ENCODE data around the gene MEF2D.

DNA sequence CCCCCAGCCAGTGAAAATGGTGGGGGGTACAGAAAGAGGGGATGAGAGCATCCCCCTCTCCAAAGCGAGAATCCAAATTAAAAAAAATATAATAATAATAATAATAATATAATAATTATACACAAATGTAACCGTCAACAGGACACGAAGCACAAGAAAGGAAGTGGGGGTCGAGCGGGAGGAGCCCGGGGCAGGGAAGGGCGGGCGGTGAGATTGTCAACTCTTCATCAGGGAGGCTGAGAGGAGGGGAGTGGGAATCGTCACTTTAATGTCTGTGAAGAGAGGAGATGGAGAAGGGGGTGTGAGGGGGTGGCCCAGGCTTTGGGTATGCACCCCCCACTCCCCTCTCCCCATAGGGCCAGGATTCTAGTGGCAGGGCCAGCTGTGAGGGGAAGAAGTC lies 33.2 kb downstream of the MEF2D start:
- TF ChIP-seq POLR2A (IDR thresholded peaks at IDR 0.05), result no peak
- TF ChIP-seq, protein P1, sequence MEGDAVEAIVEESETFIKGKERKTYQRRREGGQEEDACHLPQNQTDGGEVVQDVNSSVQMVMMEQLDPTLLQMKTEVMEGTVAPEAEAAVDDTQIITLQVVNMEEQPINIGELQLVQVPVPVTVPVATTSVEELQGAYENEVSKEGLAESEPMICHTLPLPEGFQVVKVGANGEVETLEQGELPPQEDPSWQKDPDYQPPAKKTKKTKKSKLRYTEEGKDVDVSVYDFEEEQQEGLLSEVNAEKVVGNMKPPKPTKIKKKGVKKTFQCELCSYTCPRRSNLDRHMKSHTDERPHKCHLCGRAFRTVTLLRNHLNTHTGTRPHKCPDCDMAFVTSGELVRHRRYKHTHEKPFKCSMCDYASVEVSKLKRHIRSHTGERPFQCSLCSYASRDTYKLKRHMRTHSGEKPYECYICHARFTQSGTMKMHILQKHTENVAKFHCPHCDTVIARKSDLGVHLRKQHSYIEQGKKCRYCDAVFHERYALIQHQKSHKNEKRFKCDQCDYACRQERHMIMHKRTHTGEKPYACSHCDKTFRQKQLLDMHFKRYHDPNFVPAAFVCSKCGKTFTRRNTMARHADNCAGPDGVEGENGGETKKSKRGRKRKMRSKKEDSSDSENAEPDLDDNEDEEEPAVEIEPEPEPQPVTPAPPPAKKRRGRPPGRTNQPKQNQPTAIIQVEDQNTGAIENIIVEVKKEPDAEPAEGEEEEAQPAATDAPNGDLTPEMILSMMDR (IDR thresholded peaks at IDR 0.05), result no peak
